Ishikawa (cell line): ENCODE results near the gene RPS15.

Experiments used
- CEBPB ChIP-seq: IDR thresholded peaks from 2 replicates; pipeline ENCODE4 v1.6.1; 2012
- CREB1 ChIP-seq: IDR thresholded peaks from 2 replicates; pipeline ENCODE4 v1.6.1; 2012; ENCODE audit warnings: low read depth
- EGR1 ChIP-seq: IDR thresholded peaks from 2 replicates; pipeline ENCODE4 v1.6.1; 2012
- EP300 ChIP-seq: IDR thresholded peaks from 2 replicates; pipeline ENCODE4 v1.6.1; 2012; ENCODE audit warnings: borderline replicate concordance
- FOXM1 ChIP-seq: IDR thresholded peaks from 2 replicates; pipeline ENCODE4 v1.6.1; 2012; ENCODE audit warnings: low read depth, borderline replicate concordance
- MAX ChIP-seq: IDR thresholded peaks from 2 replicates; pipeline ENCODE4 v1.6.1; 2012
- NFIC ChIP-seq: IDR thresholded peaks from 2 replicates; pipeline ENCODE4 v1.6.1; 2012
- RAD21 ChIP-seq: IDR thresholded peaks from 2 replicates; pipeline ENCODE4 v1.6.1; 2012; ENCODE audit warnings: low read depth
- REST ChIP-seq: IDR thresholded peaks from 2 replicates; pipeline ENCODE4 v1.6.1; 2012; ENCODE audit warnings: low read depth, mild to moderate bottlenecking
- TAF1 ChIP-seq: IDR thresholded peaks from 2 replicates; pipeline ENCODE4 v1.6.1; 2012; ENCODE audit warnings: low read depth, mild to moderate bottlenecking
- TCF12 ChIP-seq: IDR thresholded peaks from 2 replicates; pipeline ENCODE4 v1.6.1; 2012; ENCODE audit warnings: low read depth
- TEAD4 ChIP-seq: IDR thresholded peaks from 2 replicates; pipeline ENCODE4 v1.6.1; 2012
- YY1 ChIP-seq: IDR thresholded peaks from 2 replicates; pipeline ENCODE4 v1.6.1; 2012; ENCODE audit warnings: low read depth
- ZBTB7A ChIP-seq: IDR thresholded peaks from 2 replicates; pipeline ENCODE4 v1.6.1; 2012; ENCODE audit warnings: low read depth
- TF ChIP-seq, protein P1 (sequence below): IDR thresholded peaks from 2 replicates; pipeline ENCODE4 v1.6.1; 2012

Gene RPS15

DNA sequence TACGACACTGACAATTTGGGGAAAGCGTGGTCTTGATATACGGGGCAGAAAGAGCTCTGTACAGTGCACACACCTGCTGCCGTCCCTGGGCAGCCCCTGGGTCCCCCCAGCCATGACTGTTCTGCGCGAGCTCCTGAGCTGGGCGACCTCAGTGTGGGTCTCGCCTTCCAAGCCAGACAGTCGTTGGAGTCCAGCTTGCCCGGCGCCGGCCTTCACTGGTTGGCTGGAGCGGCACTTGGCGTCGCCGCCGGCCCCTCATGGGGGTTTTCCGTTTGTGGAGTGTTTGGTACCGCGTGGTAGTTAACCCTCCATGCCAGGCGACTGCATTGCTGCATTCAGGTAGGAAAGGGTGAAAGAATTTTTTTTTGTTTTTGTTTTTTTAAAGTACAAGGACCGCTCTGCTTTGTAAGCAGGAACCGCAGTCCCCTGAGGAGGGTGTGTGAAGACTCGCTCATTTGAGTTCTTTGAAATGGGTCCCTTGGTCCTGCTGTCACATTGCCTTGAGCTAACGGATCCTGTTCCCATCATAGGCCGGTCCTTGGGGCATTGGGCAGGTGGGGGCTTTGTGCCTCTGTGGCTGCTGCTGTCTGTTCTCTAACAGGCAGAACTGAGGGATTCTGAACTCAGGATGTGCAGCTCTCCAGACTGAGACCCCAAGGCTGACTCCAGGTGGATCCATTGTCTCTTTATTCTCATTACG, 10.8 kb upstream of the RPS15 start:
- no peak for TF ChIP-seq YY1
- no peak for TF ChIP-seq TAF1

DNA sequence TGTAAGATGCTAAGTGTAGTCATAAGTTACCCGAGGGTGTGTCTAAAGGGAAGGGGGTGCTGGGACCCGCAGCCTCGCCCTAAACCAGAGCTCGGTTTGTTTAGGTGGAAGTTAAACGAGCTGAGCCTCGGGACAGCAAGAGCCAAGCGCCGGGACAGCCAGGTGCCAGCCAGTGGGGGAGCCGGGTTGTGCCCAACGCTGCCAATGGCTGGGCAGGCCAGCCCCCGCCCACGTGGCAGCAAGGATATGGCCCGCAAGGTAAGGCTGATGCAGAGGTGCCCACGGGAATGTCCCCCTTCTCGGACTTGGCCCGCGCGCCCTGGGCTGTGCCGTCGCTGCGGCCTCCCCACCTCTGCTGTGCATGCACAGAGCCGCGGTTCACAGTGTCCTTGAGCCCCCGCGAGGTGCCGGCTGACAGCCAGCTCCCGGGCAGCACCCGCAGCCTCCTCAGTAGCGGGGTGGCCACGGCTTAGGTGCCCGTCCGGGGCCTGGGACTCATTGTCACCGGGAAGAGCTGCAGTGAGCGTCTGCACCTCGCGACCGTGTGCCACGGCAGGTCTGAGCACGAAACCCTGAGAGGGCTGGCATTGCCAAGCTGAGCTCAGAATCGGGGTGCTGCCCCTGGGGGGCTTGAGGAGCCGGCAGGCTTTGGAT, 9.3 kb upstream of the RPS15 start:
- no peak for TF ChIP-seq EP300
- TF ChIP-seq EGR1, result no peak

DNA sequence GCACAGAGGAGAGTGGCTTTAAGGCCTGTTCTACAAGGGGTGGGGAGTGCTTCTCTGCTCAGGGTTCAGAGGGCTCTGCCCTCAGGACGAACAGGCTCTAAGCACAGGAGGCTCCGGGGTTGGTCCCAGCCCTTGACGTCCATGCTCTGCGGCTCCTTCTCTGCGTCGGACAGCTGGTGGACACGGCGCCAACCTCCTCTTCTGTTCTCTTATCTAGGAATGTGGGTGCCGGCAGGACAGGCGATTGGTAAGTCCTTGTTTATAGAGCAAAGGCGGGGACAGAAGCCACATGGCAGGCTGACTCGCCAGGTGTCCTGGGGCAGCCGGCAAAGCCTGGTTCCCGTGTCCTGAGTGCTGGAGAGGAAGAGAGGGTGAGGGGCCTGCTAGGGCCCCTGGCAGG, 8.4 kb upstream of the RPS15 start:
- TF ChIP-seq REST (no peak), YY1 (no peak), CREB1 (no peak), EGR1 (no peak), TCF12 (no peak), EP300 (no peak), MAX (no peak), CEBPB (no peak)

DNA sequence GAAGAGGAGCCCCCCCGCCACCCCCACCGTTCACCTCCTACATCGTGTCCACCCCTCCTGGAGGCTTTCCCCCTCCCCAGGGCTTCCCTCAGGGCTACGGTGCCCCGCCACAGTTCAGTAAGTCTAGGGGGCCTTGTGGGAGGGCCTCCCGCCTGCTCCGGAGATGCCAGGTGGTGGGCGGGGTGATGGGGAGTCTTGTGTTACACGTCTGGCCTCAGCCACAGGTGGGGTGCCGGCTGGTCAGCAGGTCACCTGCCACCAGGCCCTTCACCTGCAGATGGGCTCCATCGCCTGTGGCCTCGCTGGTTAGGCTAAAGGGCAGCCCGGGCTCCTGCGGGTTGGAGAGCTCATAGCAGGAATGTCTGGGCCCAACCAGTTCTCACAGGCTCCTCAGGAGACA, 8.0 kb upstream of the RPS15 start:
- TF ChIP-seq ZBTB7A (no peak), TAF1 (no peak), CEBPB (no peak), CREB1 (no peak), TCF12 (no peak), FOXM1 (no peak), EP300 (no peak), EGR1 (no peak), NFIC (no peak), TEAD4 (no peak), YY1 (no peak), REST (no peak), RAD21 (no peak)
- TF ChIP-seq, protein P1, sequence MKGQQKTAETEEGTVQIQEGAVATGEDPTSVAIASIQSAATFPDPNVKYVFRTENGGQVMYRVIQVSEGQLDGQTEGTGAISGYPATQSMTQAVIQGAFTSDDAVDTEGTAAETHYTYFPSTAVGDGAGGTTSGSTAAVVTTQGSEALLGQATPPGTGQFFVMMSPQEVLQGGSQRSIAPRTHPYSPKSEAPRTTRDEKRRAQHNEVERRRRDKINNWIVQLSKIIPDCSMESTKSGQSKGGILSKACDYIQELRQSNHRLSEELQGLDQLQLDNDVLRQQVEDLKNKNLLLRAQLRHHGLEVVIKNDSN, result no peak

- TF ChIP-seq YY1 (no peak), TEAD4 (no peak), CEBPB (no peak), EGR1 (no peak), NFIC (no peak), TAF1 (no peak), MAX (no peak), REST (no peak)
These were observed 6.3 kb upstream of the RPS15 start for GRCh38 chr19:1431759-1432506.
